CD14-positive monocyte (primary cell): ENCODE data around the gene RIMBP2. TPM values are rescaled to one million over a fixed set of nuclear protein-coding genes. Genes with fewer than 3 reads are reported as not detected.

ENCODE experiments used
- DNase-seq, 3 donors: peaks; one replicate each; pipeline ENCODE4 v3.0.0-alpha.2; 2011 to 2022
- H2AFZ ChIP-seq: 2 replicates; pipeline ENCODE4 v1.6.0; 2012; ENCODE audit warnings: mild to moderate bottlenecking, low read depth, low read length, inconsistent platforms; ENCODE audit not compliant: insufficient read depth, poor library complexity, severe bottlenecking
- H3K27ac ChIP-seq, 2 donors: 1 replicate in 1 of 2; 2 replicates in 1 of 2; pipeline ENCODE4 v1.5.1; 2012 to 2013; ENCODE audit warnings: low read length in 2 of 2, control low read depth in 1 of 2, inconsistent platforms in 1 of 2, low read depth in 1 of 2, mild to moderate bottlenecking in 1 of 2
- H3K27me3 ChIP-seq, 2 donors: one replicate each; pipeline versions ENCODE4 v1.6.0 to v1.6.1; 2011 to 2013; ENCODE audit warnings: low read length in 2 of 2; ENCODE audit not compliant: control insufficient read depth in 2 of 2, insufficient read depth in 2 of 2
- H3K36me3 ChIP-seq, 2 donors: replicated peaks in 1 of 2; 1 replicate in 1 of 2; 2 replicates in 1 of 2; pipeline versions ENCODE4 v1.5.1 to v1.6.1; 2012 to 2013; ENCODE audit warnings: low read length in 2 of 2, control low read depth in 1 of 2, inconsistent platforms in 1 of 2, mild to moderate bottlenecking in 1 of 2; ENCODE audit not compliant: insufficient read depth in 2 of 2, control insufficient read depth in 1 of 2
- H3K4me1 ChIP-seq, 2 donors: 1 replicate in 1 of 2; 2 replicates in 1 of 2; pipeline versions ENCODE4 v1.5.1 to v1.6.1; 2012 to 2013; ENCODE audit warnings: low read length in 2 of 2, control low read depth in 1 of 2, inconsistent platforms in 1 of 2, mild to moderate bottlenecking in 1 of 2, moderate library complexity in 1 of 2; ENCODE audit not compliant: insufficient read depth in 2 of 2, control insufficient read depth in 1 of 2
- H3K4me2 ChIP-seq: replicated peaks from 2 replicates; pipeline ENCODE3; 2012; ENCODE audit warnings: low read length, moderate library complexity, mild to moderate bottlenecking; ENCODE audit not compliant: poor library complexity, severe bottlenecking; ENCODE audit errors: extremely low read depth
- H3K4me3 ChIP-seq, 3 experiments: fragments of 200-600 bp in 1 of 3; sonication (generic) in 1 of 3; replicated peaks in 1 of 3; 1 replicate in 2 of 3; 2 replicates in 1 of 3; pipeline ENCODE4 v1.5.1; 2011 to 2013; ENCODE audit warnings: low read length in 3 of 3, mild to moderate bottlenecking in 3 of 3, control low read depth in 2 of 3, low read depth in 2 of 3, inconsistent platforms in 1 of 3, moderate library complexity in 1 of 3
- H3K79me2 ChIP-seq: 2 replicates; pipeline ENCODE4 v1.6.0; 2012; ENCODE audit warnings: mild to moderate bottlenecking, control low read depth, inconsistent platforms, low read length, moderate library complexity; ENCODE audit not compliant: insufficient read depth
- H3K9ac ChIP-seq: 2 replicates; pipeline ENCODE4 v1.6.0; 2017; ENCODE audit warnings: low read length, mild to moderate bottlenecking; ENCODE audit not compliant: insufficient read depth, poor library complexity, severe bottlenecking
- H3K9me3 ChIP-seq, 2 donors: replicated peaks in 1 of 2; 1 replicate in 1 of 2; 2 replicates in 1 of 2; pipeline versions ENCODE4 v1.5.1 to v1.6.1; 2012 to 2013; ENCODE audit warnings: low read length in 2 of 2, control low read depth in 1 of 2; ENCODE audit not compliant: control insufficient read depth in 1 of 2, insufficient read depth in 1 of 2
- H4K20me1 ChIP-seq: 2 replicates; pipeline ENCODE4 v1.6.0; 2012; ENCODE audit warnings: mild to moderate bottlenecking, low read length, control low read depth, moderate library complexity; ENCODE audit not compliant: insufficient read depth
- H3K27ac Mint-ChIP-seq, 7 donors: one replicate each; pipeline ENCODE4 v1.8.0; 2020; ENCODE audit warnings: mild to moderate bottlenecking in 7 of 7, mixed read lengths in 7 of 7, moderate library complexity in 6 of 7, inconsistent platforms in 2 of 7
- H3K27me3 Mint-ChIP-seq, 3 donors: one replicate each; pipeline ENCODE4 v1.8.0; 2021 to 2022; ENCODE audit warnings: low read depth in 3 of 3, mild to moderate bottlenecking in 3 of 3, mixed read lengths in 3 of 3, moderate library complexity in 3 of 3, inconsistent platforms in 1 of 3
- H3K36me3 Mint-ChIP-seq, 2 donors: one replicate each; pipeline ENCODE4 v1.8.0; 2020; ENCODE audit warnings: mixed read lengths in 2 of 2, inconsistent platforms in 1 of 2, mild to moderate bottlenecking in 1 of 2
- H3K4me1 Mint-ChIP-seq: one replicate; pipeline ENCODE4 v1.8.0; 2020; ENCODE audit warnings: mild to moderate bottlenecking, mixed read lengths
- H3K4me3 Mint-ChIP-seq, 2 donors: one replicate each; pipeline ENCODE4 v1.8.0; 2020; ENCODE audit warnings: mild to moderate bottlenecking in 2 of 2, mixed read lengths in 2 of 2, moderate library complexity in 1 of 2
- H3K9me3 Mint-ChIP-seq, 7 donors: one replicate each; pipeline ENCODE4 v1.8.0; 2020 to 2022; ENCODE audit warnings: mixed read lengths in 7 of 7, mild to moderate bottlenecking in 6 of 7, moderate library complexity in 6 of 7, inconsistent platforms in 2 of 7
- CTCF ChIP-seq: fragments of 200-600 bp; IDR thresholded peaks from one replicate; pipeline ENCODE4 v1.8.0; 2022; ENCODE audit warnings: antibody characterized with exemption, mild to moderate bottlenecking
- WGBS: methylation state at CpG from one replicate; pipeline ENCODE4 v1.1.5; 2013; ENCODE audit warnings: missing lambda C conversion rate; ENCODE audit not compliant: insufficient coverage; 5-methylcytosine and 5-hydroxymethylcytosine counted together
- intact Hi-C, 2 donors: fragments of 100-400 bp; cut with micrococcal nuclease; formaldehyde crosslinking; loops; one replicate each; pipeline versions ENCODE4 v1.15.0 to v1.15.1; 2023
- polyA plus RNA-seq, 3 donors: library from polyadenylated mRNA; depleted of rRNA in 1 of 3; unstranded in 2 of 3; stranded (reverse) in 1 of 3; fragments of 300-500 nt in 2 of 3; fragments of >200 nt in 1 of 3; fragmentation: Illumina TruSeq in 2 of 3; gene quantifications; 1 replicate in 2 of 3; 2 replicates in 1 of 3; pipeline ENCODE4 v1.2.3, GENCODE V29; 2012 to 2021

Gene RIMBP2
- polyA plus RNA-seq, 3 donors: not detected

DNA sequence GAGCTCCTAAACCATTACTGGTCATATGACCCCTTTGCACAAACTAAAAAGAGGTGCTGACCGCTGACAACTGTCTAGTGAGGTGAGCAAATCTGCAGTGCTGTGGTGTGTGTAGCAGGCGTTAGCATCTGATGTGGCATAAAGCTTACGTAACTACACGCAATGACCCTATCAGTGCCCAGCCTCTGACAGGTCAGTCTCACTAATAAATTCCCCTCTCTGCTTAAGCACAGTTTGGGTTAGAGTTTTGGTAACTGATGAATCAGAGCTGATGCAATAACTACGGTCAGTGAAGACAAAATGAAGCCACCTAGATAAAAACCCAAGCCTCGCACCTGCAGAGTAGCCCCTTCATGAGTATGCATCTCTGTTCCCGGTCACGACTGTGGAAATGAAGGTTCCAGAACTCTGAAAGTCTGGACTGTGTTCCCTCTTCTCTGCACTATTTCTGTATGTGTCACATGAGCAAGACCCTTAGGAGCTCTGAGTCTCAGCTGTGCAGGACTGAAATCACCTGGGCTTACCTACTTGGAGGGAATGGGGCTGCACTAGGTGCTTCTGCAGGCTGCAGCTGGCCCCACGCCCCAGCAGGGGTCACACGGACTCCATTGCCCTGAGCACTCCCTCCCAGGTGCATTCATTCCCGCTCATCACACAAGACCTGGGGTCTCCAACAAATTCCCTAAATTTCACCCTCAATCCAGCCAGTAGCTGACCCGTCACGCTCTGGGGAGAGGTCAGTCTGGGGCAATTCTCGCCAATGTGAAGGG is 54.4 kb downstream of the RIMBP2 start:
- Histone ChIP-seq H3K27me3 (peaks cover 0 to 2% of the 10 kb centered on the region in 2 donors), H3K4me3 (no peak overlapping the region), H3K36me3 (no peaks in the 10 kb centered on the region), H3K9ac (no peak overlapping the region), H3K4me1 (no peaks in the 10 kb centered on the region), H3K4me2 (no peak overlapping the region), H4K20me1 (no peaks in the 10 kb centered on the region), H3K27ac (no peak overlapping the region), H3K9me3 (no peaks in the 10 kb centered on the region), H2AFZ (no peak overlapping the region), H3K79me2 (no peaks in the 10 kb centered on the region)
- whole genome bisulfite sequencing: 86% methylated on average over 6 of the region's 14 CpGs
- H3K4me3 Mint-ChIP-seq: no peak overlapping the region
- intact Hi-C loops: no loop called here
- no peak for DNase-seq
- no peak overlapping the region for H3K27ac Mint-ChIP-seq
- TF ChIP-seq CTCF: no peak
- peaks cover 0 to 2% (median 2%) of the 10 kb centered on the region in 3 donors for H3K27me3 Mint-ChIP-seq
- H3K36me3 Mint-ChIP-seq: no peaks in the 10 kb centered on the region
- no peaks in the 10 kb centered on the region for H3K4me1 Mint-ChIP-seq
- peaks cover 0 to 4% (median 0%) of the 10 kb centered on the region in 7 donors for H3K9me3 Mint-ChIP-seq

DNA sequence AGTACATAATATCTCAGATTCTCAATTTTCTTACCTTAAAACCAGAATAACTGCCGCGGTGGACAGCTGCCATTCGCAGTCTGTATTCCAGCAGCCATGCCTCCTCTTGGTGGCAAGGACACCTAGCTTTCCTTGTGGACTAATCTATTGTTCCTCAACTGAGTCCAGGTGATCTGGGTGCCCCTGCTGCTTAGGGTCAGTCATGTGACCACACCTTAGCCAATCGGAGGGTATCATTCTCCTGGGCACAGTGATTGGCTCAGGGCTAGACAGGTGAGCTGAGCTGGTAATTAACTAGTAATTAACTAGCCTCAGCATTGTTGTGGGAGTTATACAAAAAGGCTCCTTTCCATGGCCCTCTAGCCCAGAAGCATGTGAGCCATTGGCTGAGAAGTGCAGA is 55.0 kb downstream of the RIMBP2 start:
- intact Hi-C loops: no loop called here
- H3K27me3 Mint-ChIP-seq: peaks cover 0 to 2% (median 2%) of the 10 kb centered on the region in 3 donors
- H4K20me1 ChIP-seq: no peaks in the 10 kb centered on the region

More for the DNA sequence above, 55.0 kb downstream of the RIMBP2 start:
- H3K4me1 Mint-ChIP-seq: no peaks in the 10 kb centered on the region
- Histone ChIP-seq H3K36me3 (no peaks in the 10 kb centered on the region), H3K9me3 (no peaks in the 10 kb centered on the region), H2AFZ (no peak overlapping the region), H3K4me2 (no peak overlapping the region), H3K27me3 (peaks cover 0 to 2% of the 10 kb centered on the region in 2 donors), H3K4me1 (no peaks in the 10 kb centered on the region), H3K4me3 (no peak overlapping the region), H3K27ac (no peak overlapping the region), H3K79me2 (no peaks in the 10 kb centered on the region), H3K9ac (no peak overlapping the region)
- H3K4me3 Mint-ChIP-seq: no peak overlapping the region
- peaks cover 0 to 4% (median 0%) of the 10 kb centered on the region in 7 donors for H3K9me3 Mint-ChIP-seq
- 100% methylated on average over 3 of the region's 4 CpGs for WGBS
- no peaks in the 10 kb centered on the region for H3K36me3 Mint-ChIP-seq
- no peak for TF ChIP-seq CTCF
- no peak overlapping the region for H3K27ac Mint-ChIP-seq
- no peak for DNase-seq
